Islet precursor cell (in vitro differentiated cells): ENCODE measurements around the gene ANKLE1.

Source experiments
- DNase-seq: peaks from one replicate; pipeline ENCODE4 v3.0.0-alpha.2; 2018

The ANKLE1 gene, protein sequence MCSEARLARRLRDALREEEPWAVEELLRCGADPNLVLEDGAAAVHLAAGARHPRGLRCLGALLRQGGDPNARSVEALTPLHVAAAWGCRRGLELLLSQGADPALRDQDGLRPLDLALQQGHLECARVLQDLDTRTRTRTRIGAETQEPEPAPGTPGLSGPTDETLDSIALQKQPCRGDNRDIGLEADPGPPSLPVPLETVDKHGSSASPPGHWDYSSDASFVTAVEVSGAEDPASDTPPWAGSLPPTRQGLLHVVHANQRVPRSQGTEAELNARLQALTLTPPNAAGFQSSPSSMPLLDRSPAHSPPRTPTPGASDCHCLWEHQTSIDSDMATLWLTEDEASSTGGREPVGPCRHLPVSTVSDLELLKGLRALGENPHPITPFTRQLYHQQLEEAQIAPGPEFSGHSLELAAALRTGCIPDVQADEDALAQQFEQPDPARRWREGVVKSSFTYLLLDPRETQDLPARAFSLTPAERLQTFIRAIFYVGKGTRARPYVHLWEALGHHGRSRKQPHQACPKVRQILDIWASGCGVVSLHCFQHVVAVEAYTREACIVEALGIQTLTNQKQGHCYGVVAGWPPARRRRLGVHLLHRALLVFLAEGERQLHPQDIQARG

DNA sequence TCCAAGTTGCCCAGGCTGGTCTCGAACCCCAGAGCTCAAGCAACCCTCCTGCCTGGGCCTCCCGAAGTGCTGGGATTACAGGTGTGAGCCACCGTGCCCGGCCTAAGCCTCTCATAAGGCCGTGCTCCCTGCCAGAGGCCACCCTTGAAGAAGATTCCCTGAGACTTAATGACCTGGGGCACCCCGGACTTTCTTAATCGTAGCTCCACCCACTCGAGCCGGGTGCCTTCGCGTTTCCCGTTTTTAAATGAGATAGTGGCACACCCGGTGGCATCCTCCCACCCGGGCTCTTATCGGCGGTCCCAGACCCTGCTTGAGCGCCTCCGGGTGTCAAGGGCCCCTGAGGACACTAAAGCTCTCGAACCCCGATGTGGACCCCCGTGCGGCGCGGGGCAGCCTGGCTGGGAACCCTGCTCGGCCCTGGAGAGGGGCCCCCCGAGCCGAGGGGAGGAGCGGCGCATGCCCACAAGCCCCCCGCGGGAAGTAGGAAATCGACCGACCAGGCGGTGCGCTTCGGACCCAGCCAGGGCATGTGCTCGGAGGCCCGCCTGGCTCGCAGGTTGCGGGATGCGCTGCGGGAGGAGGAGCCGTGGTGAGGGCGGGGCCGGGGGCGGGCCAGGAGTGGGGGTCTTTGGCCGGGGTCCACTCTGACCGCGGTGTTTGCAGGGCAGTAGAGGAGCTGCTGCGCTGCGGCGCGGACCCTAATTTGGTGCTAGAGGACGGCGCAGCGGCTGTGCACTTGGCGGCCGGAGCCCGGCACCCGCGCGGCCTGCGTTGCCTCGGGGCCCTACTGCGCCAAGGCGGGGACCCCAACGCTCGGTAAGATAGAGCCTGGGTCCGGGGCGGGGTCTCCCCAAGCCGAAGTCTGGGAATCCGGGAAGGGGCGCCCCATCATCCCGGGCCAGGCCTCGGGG lies at the start of gene ANKLE1:
ANKLE1 (plus strand) TSS at position 511 of the 914 bp plus-strand sequence; CDS start at position 531, 20 bp downstream.
- DNase-seq, result peak; percentile 69

DNA sequence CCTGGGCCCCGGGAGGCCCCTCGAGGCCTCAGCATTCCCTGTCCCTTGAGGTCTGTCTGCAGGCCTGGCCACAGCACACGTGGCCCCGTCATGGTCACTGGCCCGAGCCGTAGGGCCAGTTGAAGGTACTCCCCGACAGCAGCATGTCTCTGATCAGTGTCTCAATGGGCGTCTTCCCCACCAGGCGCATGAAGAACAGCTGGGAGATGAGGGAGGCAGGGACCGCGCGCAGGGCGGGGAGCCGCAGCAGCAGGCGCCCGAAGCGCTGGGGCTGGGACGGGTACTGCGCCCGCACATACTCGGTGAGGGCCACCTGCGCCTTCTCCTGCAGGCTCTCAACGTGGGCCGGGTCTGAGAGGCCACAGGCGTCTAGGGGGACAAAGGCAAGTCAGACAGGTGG lies 49.4 kb upstream of the ANKLE1 start:
- peak; percentile 38 for DNase-seq

- peak; percentile 72 for DNase-seq
These were observed 46.8 kb upstream of the ANKLE1 start for GRCh38 chr19:17234911-17235299.

DNA sequence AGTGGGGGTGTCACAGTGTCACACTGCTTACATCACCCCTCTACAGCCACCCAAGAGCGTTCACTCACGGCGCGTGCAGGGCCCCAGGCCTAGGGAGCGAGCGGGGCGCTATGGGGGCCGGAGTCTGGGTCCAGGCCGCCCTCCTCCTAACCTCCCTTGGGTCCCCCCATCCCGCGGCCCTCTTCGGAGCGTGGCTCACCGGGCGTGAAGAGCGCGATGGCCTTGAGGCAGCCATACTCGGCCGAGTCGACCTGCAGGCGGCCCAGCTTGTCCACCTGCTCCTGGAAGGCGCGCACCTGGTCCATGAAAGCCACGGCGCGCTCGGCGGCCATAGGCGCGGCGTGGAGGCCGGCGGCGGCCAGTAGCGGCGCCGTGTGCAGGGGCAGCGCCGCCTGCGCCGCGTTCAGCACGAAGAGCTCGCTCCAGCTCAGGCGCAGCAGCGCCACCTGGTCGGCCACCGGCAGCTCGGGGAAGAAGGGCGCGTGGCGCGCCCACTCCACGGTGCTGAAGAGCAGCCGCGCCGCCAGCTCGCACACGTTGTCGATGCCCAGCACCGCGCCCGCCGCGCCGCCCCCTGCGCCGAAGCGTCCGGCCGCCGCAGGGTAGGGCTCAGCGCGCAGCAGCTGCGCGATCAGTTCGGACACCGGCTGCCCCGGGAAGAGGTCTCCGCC lies 46.3 kb upstream of the ANKLE1 start:
- peak; percentile 82 for DNase-seq

DNA sequence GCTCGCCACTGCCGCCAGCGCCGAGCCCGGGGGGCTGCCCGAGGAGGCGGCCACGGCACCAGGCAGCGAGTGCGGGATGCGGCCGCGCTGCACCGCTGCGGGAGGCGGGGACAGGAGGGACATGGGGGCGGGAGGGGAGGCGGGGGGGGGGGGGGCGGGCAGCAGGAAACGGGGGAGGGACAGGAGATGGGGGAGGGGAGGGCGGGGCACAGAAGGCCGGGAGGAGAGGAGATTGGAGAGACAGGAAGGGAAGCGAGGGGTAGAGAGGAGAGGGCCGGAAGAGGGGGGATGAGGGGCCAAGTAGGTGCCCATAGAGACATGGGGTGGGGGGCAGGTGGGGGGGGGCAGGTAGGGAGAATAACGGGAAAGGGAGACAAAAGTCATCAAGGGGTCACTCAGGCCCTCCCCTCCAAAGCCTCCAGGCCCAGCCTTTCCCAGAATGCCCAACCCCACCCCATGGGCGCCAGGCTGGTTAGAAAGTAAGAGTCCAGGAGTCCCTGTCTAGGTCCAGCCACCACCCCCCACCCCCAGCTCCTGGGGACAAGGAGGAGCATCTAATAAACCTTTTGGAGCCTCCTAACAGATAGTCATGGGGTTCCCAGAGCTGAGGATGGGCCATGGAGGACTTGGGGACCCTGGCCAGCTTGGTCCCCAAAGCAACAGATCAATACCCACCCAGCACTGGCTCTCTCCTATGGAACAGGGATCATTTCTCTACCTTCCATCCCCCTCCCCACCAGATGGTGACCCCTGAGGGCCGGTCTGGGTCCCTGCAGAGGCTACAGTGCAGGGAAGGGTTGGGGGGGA lies 45.5 kb upstream of the ANKLE1 start:
- peak; percentile 78 for DNase-seq

DNA sequence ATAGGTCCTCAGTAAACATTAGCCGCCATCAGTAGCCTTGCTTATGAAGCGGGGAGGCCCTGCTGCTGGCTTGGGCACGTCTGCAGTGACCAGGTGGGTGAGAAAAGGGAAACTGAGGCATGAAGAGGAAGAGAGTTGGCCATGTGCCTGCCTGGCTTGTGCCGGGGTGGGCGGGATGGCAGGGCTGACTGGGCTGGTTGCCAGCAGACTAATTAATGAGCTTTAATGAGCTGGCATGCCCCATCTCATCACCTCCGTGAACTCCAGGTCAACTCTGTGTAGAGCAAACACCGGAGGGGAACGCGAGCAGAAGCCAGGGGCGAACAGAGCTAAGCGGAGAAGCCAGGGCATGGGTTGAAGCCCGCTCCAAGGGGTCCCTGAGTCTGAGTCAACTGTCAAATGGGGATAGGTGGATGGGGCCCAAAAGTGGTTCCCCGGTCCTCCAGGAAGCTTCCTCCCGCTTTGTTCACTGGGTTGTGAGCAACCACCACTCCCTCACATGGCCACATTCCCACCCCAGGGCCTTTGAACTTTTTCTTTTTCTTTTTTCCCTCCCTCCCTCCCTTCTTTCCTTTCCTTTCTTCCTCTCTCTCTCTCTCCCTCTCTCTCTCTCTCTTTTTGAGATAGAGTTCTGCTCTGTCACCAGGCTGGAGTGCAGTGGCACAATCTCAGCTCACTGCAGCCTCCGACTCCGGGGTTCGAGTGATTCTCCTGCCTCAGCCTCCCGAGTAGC lies 44.7 kb upstream of the ANKLE1 start:
- DNase-seq, result no peak

DNA sequence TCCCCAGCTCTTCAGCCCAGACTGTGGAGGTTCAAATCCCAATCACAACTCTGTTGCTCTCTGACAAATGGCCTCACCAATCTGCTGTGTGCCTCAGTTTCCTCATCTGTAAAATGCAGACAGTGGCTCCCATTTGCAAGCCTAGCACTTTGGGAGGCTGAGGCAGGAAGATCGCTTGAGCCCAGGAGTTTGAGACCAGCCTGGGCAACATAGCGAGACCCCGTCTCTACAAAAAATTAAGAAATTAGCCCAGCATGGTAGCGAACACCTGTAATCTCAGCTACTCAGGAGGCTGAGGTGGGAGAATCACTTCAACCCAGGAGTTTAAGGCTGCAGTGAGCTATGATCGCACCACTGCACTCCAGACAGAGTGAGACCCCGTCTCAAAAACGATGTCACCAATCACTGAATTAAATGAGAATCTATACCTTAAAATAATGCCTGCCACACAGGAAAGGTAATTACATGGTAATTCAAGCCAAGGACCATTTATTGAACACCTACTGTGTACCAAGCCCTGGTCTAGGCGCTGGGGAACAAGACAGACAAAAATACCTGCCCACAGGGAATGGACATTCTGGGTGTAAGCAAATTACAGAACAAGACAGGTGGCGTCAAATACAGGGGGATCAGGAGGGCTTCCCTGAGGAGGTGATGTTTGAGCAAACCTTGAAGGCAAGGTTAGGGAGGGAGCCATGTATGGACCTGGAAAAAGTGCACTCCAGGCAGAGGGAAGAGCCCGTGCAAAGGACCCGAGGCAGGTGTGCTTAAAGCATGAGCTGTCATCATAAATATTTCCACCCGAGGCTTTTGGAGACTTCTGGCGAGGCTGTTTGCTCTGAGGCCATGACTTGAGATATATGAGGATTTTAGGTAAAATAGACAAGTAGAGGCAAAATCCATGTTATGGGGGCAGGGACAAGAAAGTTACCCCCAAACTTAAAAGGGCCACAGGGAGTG lies 43.7 kb upstream of the ANKLE1 start:
- DNase-seq, result no peak

DNA sequence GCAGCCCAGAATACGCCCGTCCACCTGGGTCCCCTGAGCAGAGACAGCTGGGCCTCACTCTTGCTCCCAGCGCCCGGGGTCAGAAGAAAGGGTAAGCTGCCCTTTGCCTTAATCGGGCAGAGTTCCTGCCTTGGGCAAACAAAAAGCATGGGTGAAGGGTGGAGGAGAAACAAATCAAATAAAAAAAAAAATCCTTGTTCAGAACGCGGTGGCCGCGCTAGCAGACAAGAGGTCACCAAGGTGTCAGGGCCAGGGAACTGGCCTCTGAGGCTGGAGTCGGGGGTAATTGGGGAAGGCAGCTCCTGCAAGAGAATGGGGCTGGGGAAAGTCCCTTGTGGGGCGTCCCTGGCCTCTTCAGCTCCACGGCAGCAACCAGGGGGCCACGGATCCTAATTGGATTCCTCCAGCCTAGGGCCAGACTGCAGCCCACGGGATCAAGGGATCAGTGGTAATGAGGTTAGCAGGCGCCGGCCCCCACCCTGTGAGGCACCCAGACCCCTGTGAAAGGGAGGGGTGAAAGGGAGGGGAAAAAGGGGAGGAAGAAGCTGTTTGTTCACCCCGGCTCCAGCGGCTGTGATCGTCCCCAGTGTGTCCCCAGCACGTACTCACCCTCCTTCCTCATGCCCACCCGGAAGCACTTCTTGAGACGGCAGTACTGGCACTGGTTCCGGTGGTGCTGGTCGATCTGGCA lies 41.5 kb upstream of the ANKLE1 start:
- DNase-seq, result no peak

GRCh38 chr19:17240826-17241399 lies 40.8 kb upstream of the ANKLE1 start:
- DNase-seq, result no peak

- DNase-seq, result no peak
These were observed 39.1 kb upstream of the ANKLE1 start for GRCh38 chr19:17242431-17243208.

DNA sequence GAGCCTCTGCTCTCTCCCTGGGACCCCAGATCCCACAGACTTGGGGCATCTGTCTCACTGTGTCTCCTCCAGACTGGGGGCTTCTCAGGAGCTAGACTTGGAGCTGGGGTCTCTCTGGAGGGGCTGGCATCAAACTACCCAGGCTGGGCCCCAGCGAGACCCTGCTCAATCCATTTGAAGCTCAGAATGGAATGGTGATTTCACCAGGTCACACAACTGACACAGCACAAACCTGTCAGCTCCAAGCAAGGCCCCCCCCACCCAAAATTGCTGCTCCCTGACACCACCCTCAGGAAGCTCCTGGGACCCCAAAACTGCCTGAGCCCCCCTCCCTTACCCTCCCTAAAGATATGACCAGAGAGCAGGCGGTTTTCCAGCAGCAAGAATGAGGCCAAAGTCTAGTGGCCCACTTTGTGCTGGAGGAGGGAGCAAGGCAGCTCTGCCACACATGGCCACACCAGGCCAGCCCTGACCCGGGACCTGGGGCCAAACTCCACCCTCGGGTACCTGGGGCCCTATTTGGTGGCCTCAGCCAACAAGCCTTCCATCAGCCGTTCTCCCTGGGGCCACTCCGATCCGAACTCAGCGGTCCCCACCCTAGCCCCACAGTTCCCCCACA lies 38.4 kb upstream of the ANKLE1 start:
- DNase-seq, result no peak

GRCh38 chr19:17243830-17244617 lies 37.7 kb upstream of the ANKLE1 start:
- DNase-seq, result peak; percentile 80

- no peak for DNase-seq
These were observed 36.8 kb upstream of the ANKLE1 start for GRCh38 chr19:17244618-17245534.

DNA sequence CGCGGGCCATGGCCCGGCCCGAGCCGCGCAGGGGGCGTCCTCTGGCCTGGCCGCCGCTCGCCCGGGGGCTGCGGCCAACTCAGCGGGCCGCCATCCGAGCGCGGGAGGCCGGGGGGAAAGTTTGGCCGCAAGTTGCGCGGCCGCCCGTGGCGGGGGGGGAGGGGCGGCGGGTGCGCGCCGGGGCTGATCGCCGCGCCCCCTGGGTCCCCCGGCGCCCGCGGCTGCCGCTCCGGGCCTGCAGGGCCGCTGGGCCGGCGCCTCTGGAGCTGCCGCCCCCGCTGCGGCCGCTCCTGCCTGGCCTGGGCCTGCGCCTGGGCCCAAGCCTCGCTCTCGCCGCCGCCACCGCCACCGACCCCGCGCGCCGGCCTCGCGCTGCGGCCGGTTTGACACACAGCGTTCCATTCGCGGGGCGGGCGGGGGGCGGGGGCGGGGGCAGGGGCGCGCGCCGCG lies 36.1 kb upstream of the ANKLE1 start, which contains the start of gene NR2F6:
NR2F6 (minus strand) TSS at position 385 of the 450 bp plus-strand sequence. CDS start 699 bp downstream, outside the sequence.
- no peak for DNase-seq

DNA sequence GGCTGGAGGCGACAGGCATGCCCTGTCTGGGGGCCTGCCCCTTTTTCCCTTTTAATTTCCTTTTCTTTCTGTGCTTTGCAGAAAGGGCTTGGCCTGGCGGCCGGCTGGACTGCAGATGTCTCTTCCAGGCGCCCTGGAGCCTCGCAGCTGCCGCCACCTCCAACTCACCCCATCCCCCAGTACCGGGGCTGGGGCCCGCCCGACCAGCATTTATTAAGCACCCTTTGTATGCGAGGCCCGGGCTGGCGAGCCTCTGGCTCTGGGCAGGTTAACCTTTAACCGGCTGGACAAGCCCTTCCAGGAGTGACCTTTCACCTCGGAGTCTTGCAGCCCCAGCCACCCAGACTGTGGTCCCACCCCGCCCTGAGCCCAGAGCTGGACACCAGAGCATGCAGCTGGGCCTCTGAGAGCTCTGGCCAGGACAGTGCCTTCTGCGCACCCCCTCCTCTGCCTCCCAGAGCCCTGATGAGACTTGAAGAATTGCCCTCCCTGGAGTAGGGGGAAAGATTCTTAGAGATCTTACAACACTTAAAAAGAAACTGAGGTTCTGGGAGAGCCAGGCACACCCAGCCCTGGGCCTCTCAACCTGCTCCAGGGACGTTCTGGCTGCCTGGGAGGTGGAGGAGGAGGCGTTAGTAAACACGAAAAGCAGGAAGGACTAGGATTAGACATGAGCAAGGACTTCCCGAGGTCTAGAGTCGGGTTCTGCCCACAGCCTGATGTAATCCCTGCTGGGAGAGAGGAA lies 34.8 kb upstream of the ANKLE1 start:
- DNase-seq, result peak; percentile 90
